COLO829 (cell line): Measurements from ENCODE around the gene CFAP97D2.

ENCODE experiments used
- DNase-seq: peaks from one replicate; pipeline ENCODE4 v3.0.0; 2012; ENCODE audit warnings: low spot score

The CFAP97D2 gene

GRCh38 chr13:114200399-114200911 is 21.4 kb downstream of the CFAP97D2 start:
- no peak for DNase-seq

GRCh38 chr13:114202581-114202980 is 23.5 kb downstream of the CFAP97D2 start:
- no peak for DNase-seq

- DNase-seq, result no peak
Observed at GRCh38 chr13:114203536-114203935, 24.5 kb downstream of the CFAP97D2 start.

- no peak for DNase-seq
Observed at GRCh38 chr13:114204894-114205293, 25.8 kb downstream of the CFAP97D2 start.

- no peak for DNase-seq
Observed at GRCh38 chr13:114208134-114208533, 29.1 kb downstream of the CFAP97D2 start.

- no peak for DNase-seq
Observed at GRCh38 chr13:114211446-114212157, 32.5 kb downstream of the CFAP97D2 start.

GRCh38 chr13:114212158-114212495 is 33.1 kb downstream of the CFAP97D2 start:
- DNase-seq, result no peak

GRCh38 chr13:114213980-114214379 is 34.9 kb downstream of the CFAP97D2 start:
- DNase-seq, result no peak

GRCh38 chr13:114219392-114219791 is 40.3 kb downstream of the CFAP97D2 start:
- no peak for DNase-seq

- DNase-seq, result no peak
Observed at GRCh38 chr13:114222461-114222968, 43.5 kb downstream of the CFAP97D2 start.

GRCh38 chr13:114224201-114224600 is 45.1 kb downstream of the CFAP97D2 start:
- DNase-seq, result no peak

- DNase-seq, result no peak
Observed at GRCh38 chr13:114225610-114226009, 46.6 kb downstream of the CFAP97D2 start.

- no peak for DNase-seq
Observed at GRCh38 chr13:114226088-114226487, 47.0 kb downstream of the CFAP97D2 start.

GRCh38 chr13:114226699-114227323 is 47.8 kb downstream of the CFAP97D2 start:
- peak; percentile 85 for DNase-seq

GRCh38 chr13:114227528-114227927 is 48.5 kb downstream of the CFAP97D2 start:
- DNase-seq, result no peak

GRCh38 chr13:114228176-114228575 is 49.1 kb downstream of the CFAP97D2 start:
- DNase-seq, result no peak

- DNase-seq, result no peak
Observed at GRCh38 chr13:114229506-114229905, 50.4 kb downstream of the CFAP97D2 start.

GRCh38 chr13:114230117-114230516 is 51.1 kb downstream of the CFAP97D2 start:
- no peak for DNase-seq

- DNase-seq, result no peak
Observed at GRCh38 chr13:114230575-114230974, 51.5 kb downstream of the CFAP97D2 start.

- no peak for DNase-seq
Observed at GRCh38 chr13:114231886-114232285, 52.8 kb downstream of the CFAP97D2 start.

- no peak for DNase-seq
Observed at GRCh38 chr13:114234266-114234644, 55.2 kb downstream of the CFAP97D2 start.

- DNase-seq, result peak; percentile 94
Observed at GRCh38 chr13:114234645-114235421, 55.8 kb downstream of the CFAP97D2 start, which contains the start of gene CDC16. TSS of gene CDC16 (plus strand) at chr13:114234897. CDS start at chr13:114235085, 188 bp downstream.

GRCh38 chr13:114235697-114236096 is 56.6 kb downstream of the CFAP97D2 start:
- DNase-seq, result no peak
